OCI-LY7 (cell line): ENCODE data around the gene FAU. TPM values are rescaled to one million over a fixed set of nuclear protein-coding genes. Genes with fewer than 3 reads are reported as not detected.

Experiments
- BruUV-seq: library from RNA; stranded (reverse); fragments of 400-500 nt; replicated peaks from 2 replicates; lab custom pipeline; 2021; lab: Mats Ljungman, UMichigan
- CTCF ChIA-PET: fragments of 300-600 bp; sonication (Branson Sonifier 250); formaldehyde crosslinking; loops from one replicate; lab custom pipeline; 2022; ENCODE audit warnings: antibody characterized with exemption; ENCODE audit not compliant: unreplicated experiment; lab: Charles Lee
- POLR2A ChIA-PET: fragments of 300-600 bp; sonication (Branson Sonifier 250); formaldehyde crosslinking; loops from one replicate; lab custom pipeline; 2022; ENCODE audit warnings: antibody characterized with exemption; lab: Charles Lee
- DNase-seq: peaks from one replicate; pipeline ENCODE4 v3.0.0-alpha.2; 2015; ENCODE audit warnings: low spot score
- H2AFZ ChIP-seq: fragments of 200-600 bp; sonication (generic), shearing (Covaris generic); 2 replicates; pipeline ENCODE4 v1.6.1; 2014; ENCODE audit warnings: mild to moderate bottlenecking, antibody characterized with exemption, low read length, moderate library complexity
- H3K27ac ChIP-seq: fragments of 200-600 bp; sonication (generic); 2 replicates; pipeline ENCODE4 v1.5.1; 2014; ENCODE audit warnings: mixed run types, low read depth, mild to moderate bottlenecking, moderate library complexity, low read length, inconsistent platforms; ENCODE audit not compliant: poor library complexity, severe bottlenecking
- H3K36me3 ChIP-seq: fragments of 200-600 bp; sonication (generic); 2 replicates; pipeline ENCODE4 v1.6.1; 2014; ENCODE audit warnings: mild to moderate bottlenecking, antibody characterized with exemption, low read length, moderate library complexity, mixed read lengths; ENCODE audit not compliant: insufficient read depth
- H3K4me1 ChIP-seq: fragments of 200-600 bp; sonication (generic); 2 replicates; pipeline ENCODE4 v1.5.1; 2014; ENCODE audit warnings: mild to moderate bottlenecking, low read length; ENCODE audit not compliant: insufficient read depth, poor library complexity, severe bottlenecking
- H3K4me2 ChIP-seq: fragments of 200-600 bp; sonication (generic); 2 replicates; pipeline ENCODE4 v1.6.1; 2014; ENCODE audit warnings: mild to moderate bottlenecking, low read length
- H3K4me3 ChIP-seq: fragments of 200-600 bp; sonication (generic); 2 replicates; pipeline ENCODE4 v1.5.1; 2014; ENCODE audit warnings: mild to moderate bottlenecking, low read depth, low read length; ENCODE audit not compliant: poor library complexity, severe bottlenecking
- H3K79me2 ChIP-seq: fragments of 200-600 bp; sonication (generic); 2 replicates; pipeline ENCODE4 v1.6.1; 2016; ENCODE audit warnings: low read depth, mild to moderate bottlenecking, low read length, moderate library complexity, mixed read lengths; ENCODE audit not compliant: insufficient read depth
- H3K9me2 ChIP-seq: fragments of 200-600 bp; sonication (generic); 2 replicates; pipeline ENCODE4 v1.6.1; 2016; ENCODE audit warnings: mild to moderate bottlenecking, low read length, mixed read lengths; ENCODE audit not compliant: insufficient read depth
- H3K9me3 ChIP-seq: fragments of 200-600 bp; sonication (generic); 2 replicates; pipeline ENCODE4 v1.6.1; 2014; ENCODE audit warnings: mild to moderate bottlenecking, mixed run types, low read length, mixed read lengths
- H4K20me1 ChIP-seq: fragments of 200-600 bp; sonication (generic); 2 replicates; pipeline ENCODE4 v1.6.1; 2014; ENCODE audit warnings: mild to moderate bottlenecking, antibody characterized with exemption, low read length, moderate library complexity, mixed read lengths; ENCODE audit not compliant: insufficient read depth
- EZH2phosphoT487 ChIP-seq: fragments of 200-600 bp; sonication (generic); IDR thresholded peaks from 2 replicates; pipeline ENCODE4 v1.6.1; 2018; ENCODE audit warnings: low read depth, borderline replicate concordance, mild to moderate bottlenecking, mixed run types, antibody characterized with exemption, low read length, moderate library complexity, mixed read lengths
- intact Hi-C: fragments of 100-400 bp; cut with micrococcal nuclease; formaldehyde crosslinking; loops from one replicate; pipeline ENCODE4 v1.10.0; 2022; ENCODE audit not compliant: unreplicated experiment
- total RNA-seq, 2 experiments: library from RNA; depleted of rRNA in 1 of 2; stranded (reverse); fragments of >200 nt in 1 of 2; shearing (Covaris generic) in 1 of 2; gene quantifications; 2 replicates each; pipeline ENCODE4 v1.2.3, GENCODE V29; 2014 to 2022
- TF ChIP-seq, protein P1 (sequence below): fragments of 200-600 bp; sonication (generic); conservative IDR thresholded peaks from 2 replicates; pipeline ENCODE4 v1.5.1; 2014; ENCODE audit warnings: mild to moderate bottlenecking, antibody characterized with exemption, low read length, moderate library complexity, mixed read lengths

FAU gene
- total RNA-seq, 2 experiments from 2014 or later: 1,406 to 1,573 TPM

DNA sequence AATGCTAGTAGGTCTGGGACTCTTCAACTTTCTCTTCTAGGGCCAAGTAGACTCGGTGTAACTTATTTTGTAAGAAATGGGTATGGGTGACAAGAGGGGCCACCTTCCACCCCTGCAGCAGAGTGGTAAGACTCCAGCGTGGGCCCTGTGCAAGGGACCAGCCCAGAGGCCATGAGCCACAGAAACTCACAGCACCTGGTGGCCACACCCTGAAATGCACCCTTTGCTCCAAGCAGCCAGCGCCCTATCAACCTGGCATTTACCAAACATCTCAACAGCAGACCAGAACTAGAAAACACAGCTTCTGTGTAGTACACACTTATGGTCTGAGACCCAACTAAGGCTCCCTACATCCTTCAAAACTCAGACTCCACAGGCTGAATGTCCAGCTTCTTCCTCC, 43.8 kb downstream of the FAU start:
- Histone ChIP-seq H3K4me3 (peak overlapping the region; percentile 38), H3K27ac (peak overlapping the region; percentile 60), H3K36me3 (peaks cover 85% of the 10 kb centered on the region), H4K20me1 (peaks cover 11% of the 10 kb centered on the region), H3K4me1 (peaks cover 51% of the 10 kb centered on the region), H2AFZ (no peak overlapping the region), H3K9me3 (no peaks in the 10 kb centered on the region), H3K79me2 (peaks cover 58% of the 10 kb centered on the region), H3K4me2 (peak overlapping the region; percentile 68), H3K9me2 (no peaks in the 10 kb centered on the region)
- POLR2A ChIA-PET: no interaction called here
- intact Hi-C loops: no loop called here
- no TSS peak for BruUV-seq
- CTCF ChIA-PET: interaction anchor here (1.0 kb wide), 1 partner anchor 65 kb away, joined by 4 read pairs; no protein-coding TSS in a partner anchor
- peak; percentile 71 for DNase-seq
- no peak for TF ChIP-seq EZH2phosphoT487
- TF ChIP-seq, protein P1, sequence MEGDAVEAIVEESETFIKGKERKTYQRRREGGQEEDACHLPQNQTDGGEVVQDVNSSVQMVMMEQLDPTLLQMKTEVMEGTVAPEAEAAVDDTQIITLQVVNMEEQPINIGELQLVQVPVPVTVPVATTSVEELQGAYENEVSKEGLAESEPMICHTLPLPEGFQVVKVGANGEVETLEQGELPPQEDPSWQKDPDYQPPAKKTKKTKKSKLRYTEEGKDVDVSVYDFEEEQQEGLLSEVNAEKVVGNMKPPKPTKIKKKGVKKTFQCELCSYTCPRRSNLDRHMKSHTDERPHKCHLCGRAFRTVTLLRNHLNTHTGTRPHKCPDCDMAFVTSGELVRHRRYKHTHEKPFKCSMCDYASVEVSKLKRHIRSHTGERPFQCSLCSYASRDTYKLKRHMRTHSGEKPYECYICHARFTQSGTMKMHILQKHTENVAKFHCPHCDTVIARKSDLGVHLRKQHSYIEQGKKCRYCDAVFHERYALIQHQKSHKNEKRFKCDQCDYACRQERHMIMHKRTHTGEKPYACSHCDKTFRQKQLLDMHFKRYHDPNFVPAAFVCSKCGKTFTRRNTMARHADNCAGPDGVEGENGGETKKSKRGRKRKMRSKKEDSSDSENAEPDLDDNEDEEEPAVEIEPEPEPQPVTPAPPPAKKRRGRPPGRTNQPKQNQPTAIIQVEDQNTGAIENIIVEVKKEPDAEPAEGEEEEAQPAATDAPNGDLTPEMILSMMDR: peak; percentile 81

DNA sequence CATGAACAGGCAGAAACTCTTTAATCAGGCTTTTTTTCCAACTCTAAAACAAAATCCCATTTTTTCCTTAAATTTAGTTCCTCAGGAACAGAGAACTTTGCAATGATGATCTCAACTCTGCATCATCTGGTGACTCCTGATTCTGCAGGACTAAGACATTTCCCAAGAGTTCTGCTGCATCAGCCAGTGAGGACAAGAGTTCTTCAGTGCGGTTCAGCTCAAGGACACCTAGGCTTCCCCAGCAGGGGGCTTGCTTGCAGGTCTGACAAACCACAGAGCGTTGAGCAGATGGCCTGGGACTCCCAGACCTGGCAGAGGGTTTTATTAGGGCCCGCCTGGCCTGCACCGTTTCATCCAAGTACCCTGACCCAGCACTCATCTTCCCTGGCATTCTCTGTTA, 44.5 kb downstream of the FAU start:
- Histone ChIP-seq H3K79me2 (peaks cover 51% of the 10 kb centered on the region), H2AFZ (no peak overlapping the region), H3K27ac (no peak overlapping the region), H3K9me2 (no peaks in the 10 kb centered on the region), H4K20me1 (peaks cover 5% of the 10 kb centered on the region; the same call in 1 of the 2 replicates), H3K4me3 (no peak overlapping the region), H3K4me2 (peak overlapping the region; percentile 68; the same call in 1 of the 2 replicates), H3K4me1 (peaks cover 49% of the 10 kb centered on the region), H3K9me3 (no peaks in the 10 kb centered on the region), H3K36me3 (peaks cover 78% of the 10 kb centered on the region)
- BruUV-seq: TSS peak; percentile 25
- intact Hi-C loops: no loop called here
- no peak for TF ChIP-seq EZH2phosphoT487
- TF ChIP-seq, protein P1: no peak
- ChIA-PET POLR2A (no interaction called here), CTCF (no interaction called here)
- DNase-seq: peak; percentile 34

DNA sequence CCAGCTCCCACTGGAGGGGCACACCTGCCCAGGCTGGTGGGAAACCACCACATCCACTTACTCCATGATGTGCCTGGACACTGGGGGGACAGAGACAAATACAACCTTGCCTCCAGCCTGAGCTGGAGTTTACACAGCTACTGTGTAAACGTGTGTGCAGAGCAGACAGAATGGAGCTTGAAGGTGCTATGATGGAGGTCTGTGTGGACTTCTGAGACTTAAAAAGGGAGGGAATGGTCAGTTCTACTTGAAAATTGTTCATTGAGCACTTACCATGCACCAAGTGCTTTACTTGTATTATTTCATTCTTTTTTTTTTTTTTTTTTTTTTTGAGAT, 49.3 kb downstream of the FAU start:
- Histone ChIP-seq H3K4me3 (no peak overlapping the region), H2AFZ (no peak overlapping the region), H3K4me1 (peaks cover 14% of the 10 kb centered on the region), H3K9me3 (no peaks in the 10 kb centered on the region), H3K4me2 (peak overlapping the region; percentile 37; the same call in 1 of the 2 replicates), H3K27ac (no peak overlapping the region), H3K36me3 (peaks cover 31% of the 10 kb centered on the region), H3K79me2 (peaks cover 6% of the 10 kb centered on the region; the same call in 1 of the 2 replicates), H3K9me2 (no peaks in the 10 kb centered on the region), H4K20me1 (no peaks in the 10 kb centered on the region)
- TF ChIP-seq, protein P1: no peak
- no peak for TF ChIP-seq EZH2phosphoT487
- BruUV-seq: no TSS peak
- POLR2A ChIA-PET: interaction anchor here (1.5 kb wide), 1 partner anchor 11 kb away, joined by 4 read pairs; the partner anchor contains the start of genes CDCA5 and ZFPL1
- DNase-seq: no peak
- CTCF ChIA-PET: no interaction called here
- intact Hi-C loops: no loop called here
